Esophagus mucosa (tissue), 1 donor: ENCODE measurements around the gene TMTC2. TPM values are rescaled to one million over a fixed set of nuclear protein-coding genes. Genes with fewer than 3 reads are reported as not detected.
"Not testable (repeated sequence)": the region's sequence is repeated elsewhere in the genome, so short reads cannot be mapped to it uniquely, and the experiment has no call there.

ENCODE experiments used
- ATAC-seq: fragments of 200-7000 bp; cut with Tn5 transposase; one replicate; pipeline ENCODE4 v1.9.1; 2020
- total RNA-seq: library from RNA; stranded (reverse); gene quantifications from one replicate; pipeline ENCODE4 v1.2.4, GENCODE V29; 2023
- donor health status: DM: yes; HTN: yes; CAD: no.

TMTC2 gene
- total RNA-seq, 1 donor from 2014 or later = 17.5 TPM

DNA sequence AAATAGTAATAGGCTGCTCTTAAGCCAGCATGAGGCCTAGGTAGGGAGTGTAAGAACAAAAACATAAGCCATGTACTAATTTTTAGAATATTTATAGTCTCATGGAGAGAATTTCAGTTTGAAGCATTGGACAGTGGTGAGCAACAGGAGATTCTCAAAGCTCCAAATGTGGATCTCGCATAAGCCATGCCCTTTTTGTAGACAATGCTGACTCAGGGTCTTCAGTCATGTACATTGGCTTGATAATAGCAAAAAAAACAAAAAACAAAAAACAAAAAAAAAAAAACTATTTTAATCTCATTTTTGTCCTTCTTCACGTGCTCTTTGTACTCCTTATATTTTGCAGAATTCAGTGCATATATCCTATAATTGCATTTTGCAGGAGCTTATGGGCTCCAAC is 402.9 kb downstream of the TMTC2 start:
- ATAC-seq = no peak

DNA sequence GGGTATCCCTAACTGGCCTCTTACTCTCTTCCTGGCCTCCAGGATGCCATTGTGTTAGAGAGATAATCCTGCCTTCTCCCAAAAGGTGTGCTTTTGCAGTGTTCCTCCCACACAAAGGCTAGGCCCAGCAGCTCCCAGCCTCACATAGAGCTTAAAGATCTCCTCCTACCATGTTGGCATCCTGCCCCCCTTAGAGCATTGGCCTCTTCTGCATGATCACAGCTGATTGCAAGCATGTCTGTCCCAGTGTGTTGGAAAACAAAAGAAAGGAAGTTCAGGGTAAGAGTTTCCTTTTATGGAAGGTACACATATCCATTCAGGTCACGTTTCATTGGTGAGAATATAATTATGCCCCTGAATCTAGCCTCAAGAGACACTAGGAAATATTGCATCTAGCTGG is 405.4 kb downstream of the TMTC2 start:
- ATAC-seq = no peak

DNA sequence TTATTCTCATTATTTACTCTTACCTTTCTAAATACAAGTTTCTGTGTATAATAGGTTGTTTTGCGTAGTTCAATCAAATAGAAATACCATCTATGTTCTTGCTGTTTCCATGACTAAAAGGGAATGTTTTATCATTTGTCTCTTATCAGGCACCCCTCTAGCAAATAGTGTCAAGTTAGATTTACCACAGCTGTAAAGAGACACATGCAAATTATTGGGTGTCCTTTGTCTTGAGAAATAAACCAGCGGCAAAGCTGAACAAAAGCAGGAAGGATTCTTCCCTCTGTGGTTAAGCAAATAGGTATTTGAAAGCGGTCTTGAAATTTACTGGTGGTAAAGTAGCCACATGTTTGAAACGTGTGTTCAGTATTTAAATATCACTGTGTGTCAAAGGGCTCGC is 405.9 kb downstream of the TMTC2 start:
- ATAC-seq = no peak

DNA sequence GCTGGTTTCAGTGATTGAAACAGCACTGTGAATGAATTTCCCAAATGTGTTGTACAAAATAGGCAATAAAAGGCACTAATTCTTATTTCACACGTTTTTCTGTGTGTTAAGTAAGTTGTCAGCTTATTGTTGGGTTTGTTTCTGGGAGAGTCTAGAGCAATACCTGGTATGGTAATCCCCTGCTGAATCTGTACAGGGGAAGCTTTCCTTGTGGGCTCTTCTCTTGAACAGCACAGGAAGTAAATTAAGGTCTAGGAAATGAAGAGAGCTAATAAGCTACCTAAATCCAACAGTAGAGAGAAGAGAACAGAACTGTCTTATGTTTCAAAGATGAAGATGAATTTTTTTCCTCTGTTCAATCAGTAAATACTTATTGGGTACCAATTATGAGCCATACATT is 406.7 kb downstream of the TMTC2 start:
- no peak for ATAC-seq

DNA sequence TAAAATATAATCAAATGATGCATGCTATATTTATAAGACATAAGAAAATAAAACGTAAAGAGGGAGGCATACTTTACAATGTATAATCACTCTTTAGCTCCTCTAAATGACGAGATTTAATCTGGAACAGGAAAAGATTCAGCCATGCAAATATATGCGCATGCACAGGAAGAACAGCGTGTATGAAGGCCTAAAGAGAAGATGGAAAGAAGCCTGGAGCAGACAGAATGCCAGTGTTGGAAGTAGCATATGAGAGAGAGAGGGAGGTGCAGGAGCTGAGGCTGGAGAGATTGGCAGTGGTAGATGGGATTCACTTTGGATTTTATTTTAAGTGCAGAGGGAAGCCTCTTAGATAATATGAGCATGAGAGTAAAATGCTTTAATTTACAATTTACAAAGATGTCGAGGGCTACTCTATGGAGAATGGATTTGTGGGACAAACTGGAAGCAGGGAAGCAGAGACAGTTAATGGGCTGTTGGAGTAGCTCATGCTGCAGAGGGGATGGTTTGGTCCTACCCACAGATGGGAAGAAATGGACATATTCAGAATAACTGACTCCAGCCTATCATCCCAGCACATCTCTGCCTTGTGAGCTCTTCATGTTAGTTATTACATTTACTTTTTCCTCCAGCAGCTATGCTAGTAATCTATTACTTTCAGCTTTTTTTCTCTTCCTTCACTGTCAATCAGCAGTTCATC is 411.1 kb downstream of the TMTC2 start:
- ATAC-seq = no peak

DNA sequence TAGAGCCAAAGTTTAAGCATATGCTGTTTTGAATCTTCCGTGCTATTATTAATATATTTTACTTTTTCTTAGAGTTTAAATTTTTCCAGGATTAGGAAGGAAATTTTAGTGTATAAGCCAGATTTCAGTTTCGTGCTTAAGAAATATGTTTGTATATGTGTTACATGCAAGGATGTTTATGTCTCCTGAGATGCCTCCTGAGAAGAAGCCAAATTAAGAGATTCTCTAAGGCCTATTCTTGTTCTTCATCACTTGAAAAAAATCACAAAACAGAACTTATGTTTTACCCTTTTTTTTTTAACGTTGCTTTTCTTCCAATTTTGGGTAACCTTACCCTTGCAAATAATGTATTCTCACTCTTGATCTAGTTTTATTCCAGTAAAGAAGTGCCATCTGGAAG is 412.7 kb downstream of the TMTC2 start:
- no peak for ATAC-seq

DNA sequence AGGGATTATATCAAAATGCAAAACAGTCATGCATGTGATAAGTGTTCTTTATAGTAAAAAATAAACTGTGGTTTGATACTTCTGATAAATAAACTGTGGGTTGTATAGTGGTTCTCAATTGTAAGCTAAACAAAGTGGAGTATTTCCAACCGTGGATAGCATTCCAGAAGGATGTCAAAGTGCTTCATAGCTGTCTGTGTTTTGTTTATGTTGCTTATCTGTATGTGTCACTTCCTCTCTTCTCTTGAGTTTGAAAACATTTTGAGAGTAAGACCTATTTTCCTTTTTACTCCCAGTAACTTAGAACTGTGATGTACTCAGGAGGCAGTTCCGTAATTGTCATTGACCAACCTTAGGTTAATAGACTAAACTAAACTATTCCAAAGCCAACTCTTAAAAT is 415.8 kb downstream of the TMTC2 start:
- ATAC-seq = no peak

DNA sequence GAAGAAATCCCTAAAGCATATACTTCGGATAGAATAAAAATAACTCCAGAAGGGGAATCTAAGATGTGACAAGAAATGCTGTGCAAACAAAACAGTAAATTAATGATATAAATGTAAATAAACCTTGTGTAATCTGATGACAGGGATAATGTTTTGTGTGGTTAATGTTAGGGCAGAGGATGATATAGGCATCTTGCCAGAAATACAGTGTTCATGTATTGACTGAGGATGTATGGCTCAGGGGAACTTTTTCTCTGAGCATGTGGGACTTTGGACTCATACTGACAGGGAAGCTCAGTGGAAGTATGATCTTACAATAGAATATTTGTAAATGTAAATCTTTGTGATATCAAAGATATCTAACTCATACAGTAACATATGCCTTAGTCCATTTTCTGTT is 420.2 kb downstream of the TMTC2 start:
- no peak for ATAC-seq

DNA sequence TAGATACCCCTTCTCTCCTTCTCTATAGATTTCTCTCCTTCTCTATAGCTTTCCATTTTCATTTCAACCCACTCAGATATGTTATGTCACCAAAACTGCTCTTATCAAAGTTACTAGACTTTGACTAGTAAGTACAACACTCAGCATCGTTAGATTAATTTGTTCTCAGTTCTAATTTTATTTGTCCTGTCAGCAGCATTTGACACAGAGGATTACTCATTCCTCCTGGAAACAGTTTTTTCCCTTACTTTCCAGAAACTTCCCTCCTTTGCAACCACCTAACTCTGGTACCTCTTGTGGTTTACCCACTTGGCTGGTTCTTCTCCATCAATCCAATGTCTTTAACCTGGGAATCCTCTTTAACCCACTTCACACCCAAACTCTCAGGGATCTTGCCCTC is 423.7 kb downstream of the TMTC2 start:
- ATAC-seq = no peak

DNA sequence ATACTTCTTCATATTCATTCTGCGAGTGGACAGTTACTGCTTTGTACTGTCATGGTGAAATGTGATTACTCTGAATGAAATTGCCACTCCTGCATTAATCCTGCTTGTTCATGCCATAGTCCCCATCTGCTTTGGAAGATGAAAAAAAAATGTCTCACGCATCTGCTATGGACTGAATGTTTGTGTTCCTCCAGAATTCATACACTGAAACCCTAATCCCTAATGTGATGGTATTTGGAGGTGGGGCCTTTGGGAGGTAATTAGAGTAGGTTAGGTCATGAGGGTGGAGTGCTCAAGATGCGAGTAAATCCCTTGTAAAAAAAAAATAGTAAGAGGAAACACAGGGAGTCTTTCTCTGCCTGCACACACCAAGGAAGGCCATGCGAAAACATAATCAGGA is 427.2 kb downstream of the TMTC2 start:
- ATAC-seq = no peak

DNA sequence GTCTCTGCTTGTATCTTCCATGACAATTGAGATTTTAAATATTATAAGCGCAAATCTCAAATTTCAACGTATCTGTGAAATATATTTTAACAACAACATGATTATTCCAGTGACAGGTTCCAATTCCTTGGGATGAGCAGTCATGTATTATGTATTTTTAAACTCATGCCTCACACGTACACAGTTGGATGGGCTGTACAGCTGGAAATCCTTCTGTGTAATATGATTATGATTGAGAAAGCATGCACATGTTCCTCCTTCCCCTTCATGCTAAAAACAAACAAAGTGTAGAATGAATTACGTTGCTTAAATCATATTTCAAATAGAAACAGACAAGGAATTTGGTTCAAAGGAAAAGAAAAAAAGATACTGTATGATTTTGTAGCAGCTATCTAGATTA is 428.3 kb downstream of the TMTC2 start:
- no peak for ATAC-seq

DNA sequence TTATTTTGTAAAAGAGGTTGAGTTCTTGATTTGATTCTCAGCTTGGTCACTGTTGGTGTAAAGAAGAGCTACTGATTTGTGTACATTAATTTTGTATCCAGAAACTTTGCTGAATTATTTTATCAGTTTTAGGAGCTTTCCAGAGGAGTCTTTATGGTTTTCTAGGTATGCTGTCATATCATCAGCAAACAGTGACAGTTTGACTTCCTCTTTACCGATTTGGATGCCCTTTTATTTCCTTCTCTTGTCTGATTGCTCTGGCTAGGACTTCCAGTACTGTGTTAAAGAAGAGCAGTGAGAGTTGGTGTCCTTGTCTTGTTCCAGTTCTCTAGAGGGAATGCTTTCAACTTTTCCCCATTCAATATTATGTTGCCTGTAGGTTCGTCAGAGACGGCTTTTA is 431.2 kb downstream of the TMTC2 start:
- ATAC-seq = not testable (repeated sequence)

DNA sequence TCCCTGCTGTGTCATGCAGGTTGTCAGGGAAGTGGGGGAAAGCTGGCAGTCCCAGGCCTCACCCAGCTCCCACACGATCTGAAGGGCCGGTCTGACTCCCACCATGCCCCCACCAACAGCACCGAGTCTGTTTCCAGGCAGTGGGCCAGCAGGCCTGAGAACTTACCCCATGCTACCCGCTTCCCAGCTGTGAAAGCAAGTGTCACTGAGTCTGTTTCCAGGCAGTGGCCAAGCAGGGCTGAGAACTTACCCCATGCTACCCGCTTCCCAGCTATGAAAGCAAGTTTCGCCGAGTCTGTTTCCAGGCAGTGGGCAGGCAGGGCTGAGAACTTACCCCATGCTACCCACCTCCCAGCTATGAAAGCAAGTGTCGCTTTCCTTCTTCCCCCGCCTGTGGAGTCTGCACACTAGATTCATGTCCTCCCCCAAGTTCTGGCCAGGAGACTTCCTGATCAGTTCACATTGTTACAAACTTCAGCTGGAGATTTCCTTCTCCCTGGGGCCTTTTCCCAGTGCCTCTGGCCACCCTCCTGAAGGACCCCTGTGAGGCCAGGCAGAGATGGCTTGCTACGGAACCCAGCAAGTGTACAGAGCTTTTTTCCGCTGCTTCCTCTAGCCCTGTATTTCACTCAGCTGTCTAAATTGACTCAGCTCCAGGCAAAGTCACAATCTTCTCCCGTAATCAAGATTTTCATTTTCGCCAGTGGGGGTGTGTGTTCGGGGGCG is 435.4 kb downstream of the TMTC2 start:
- ATAC-seq = no peak

DNA sequence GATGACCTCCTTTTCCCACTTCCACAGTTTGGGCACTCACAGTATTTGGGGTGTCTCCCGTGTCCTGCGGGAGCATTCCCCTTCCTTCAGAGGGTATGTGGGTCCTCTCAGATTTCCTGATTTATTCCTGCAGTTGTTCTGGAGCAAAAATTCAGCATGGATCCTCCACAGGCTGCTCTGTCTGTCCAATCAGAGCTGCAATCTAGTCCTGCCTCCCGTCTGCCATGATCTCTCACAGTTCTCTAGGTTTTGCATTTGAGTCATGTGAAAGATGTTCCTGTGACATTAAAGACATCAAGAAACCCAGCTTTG is 435.9 kb downstream of the TMTC2 start:
- ATAC-seq = no peak

DNA sequence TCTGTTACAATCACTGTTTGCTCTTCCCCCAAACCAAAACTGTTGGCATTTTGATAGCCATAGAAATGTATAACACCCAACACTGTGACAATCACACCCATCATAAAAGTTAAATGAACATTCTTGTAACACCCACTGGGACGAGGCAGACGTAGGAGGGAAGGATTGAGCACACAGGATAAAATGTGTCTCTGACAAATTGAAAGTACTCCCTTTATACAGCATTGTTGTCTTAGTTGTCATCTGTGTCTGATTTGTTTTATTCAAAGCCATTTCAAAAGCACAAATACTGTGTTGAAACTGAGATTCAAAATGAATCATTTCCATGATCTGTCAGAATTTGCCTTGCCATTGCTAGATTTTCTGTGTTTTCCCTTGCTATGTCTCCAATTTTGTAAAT is 436.3 kb downstream of the TMTC2 start:
- ATAC-seq = no peak

DNA sequence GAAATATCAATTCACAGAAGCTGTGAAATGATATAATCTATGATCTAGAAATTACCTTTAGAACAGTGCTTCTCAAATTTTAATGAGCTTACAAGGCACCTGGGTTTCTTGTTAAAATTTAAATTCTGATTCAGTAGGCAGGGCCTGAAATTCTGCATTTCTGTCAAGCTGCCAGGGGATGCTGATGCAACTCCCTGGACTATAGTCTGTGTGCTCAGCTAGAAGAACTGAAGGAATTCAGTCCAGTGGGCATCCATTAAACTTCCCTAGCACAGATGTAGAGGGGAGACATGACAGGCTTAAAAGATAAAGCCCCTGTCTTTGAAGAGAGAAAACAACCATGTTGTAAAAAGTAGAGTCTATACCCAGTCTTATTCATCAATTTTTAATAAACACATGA is 441.8 kb downstream of the TMTC2 start:
- no peak for ATAC-seq

DNA sequence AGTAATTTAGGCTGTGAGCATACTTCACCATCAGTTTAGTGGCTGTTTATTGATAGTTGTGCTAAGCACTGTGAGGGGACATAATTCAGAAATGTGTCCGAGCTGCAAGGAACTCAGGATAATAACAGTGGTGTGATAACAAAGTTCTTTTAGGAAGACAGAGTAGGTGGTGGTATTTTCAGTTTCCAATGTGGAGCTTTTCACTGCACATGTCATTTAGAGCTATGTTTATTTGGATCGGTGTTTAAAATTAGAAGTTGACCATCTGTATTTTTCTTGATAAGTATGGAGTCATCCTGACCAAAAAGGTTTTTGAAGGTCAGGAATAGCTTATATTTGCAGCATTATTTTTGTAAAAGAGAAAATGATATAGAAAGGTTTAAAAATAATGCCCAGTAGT is 443.5 kb downstream of the TMTC2 start:
- no peak for ATAC-seq

DNA sequence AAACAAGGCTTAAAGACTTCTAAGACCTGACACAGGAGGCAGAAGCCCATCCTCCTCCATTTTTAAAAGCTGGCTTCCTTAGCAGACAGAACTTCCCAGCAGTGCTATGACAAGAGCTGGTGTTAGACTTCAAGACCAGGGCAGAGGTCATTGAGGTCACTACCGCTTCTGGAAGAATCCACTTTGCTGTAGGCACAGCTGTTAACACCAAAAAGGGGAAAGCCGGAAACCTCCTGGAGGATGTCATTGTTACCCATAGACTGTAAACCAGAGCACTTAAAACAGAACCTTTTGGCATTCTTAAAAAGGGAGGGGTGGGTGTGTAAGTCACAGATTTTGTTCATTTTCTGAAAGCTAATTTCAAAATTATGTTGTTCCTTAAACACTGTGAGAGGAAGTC is 445.7 kb downstream of the TMTC2 start:
- ATAC-seq = no peak

DNA sequence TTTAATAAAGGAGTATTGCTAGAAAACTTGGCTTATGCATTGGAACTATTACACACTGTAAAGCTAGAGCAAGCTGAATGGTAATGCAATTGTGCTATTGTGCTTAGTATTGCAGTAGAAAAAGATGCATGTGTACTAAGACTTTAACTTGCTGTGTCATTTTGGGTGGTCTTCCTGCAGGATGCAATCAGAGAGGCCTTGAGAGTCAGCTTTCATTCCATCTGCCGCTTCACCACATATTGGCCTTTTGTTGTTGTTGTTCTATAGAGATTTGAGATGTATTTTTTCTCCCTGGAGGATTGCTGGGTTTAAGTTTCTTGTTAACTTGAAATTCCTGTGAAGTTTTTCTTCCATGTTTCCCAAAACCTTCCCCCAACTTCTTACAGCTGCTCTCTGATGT is 449.7 kb downstream of the TMTC2 start:
- no peak for ATAC-seq

DNA sequence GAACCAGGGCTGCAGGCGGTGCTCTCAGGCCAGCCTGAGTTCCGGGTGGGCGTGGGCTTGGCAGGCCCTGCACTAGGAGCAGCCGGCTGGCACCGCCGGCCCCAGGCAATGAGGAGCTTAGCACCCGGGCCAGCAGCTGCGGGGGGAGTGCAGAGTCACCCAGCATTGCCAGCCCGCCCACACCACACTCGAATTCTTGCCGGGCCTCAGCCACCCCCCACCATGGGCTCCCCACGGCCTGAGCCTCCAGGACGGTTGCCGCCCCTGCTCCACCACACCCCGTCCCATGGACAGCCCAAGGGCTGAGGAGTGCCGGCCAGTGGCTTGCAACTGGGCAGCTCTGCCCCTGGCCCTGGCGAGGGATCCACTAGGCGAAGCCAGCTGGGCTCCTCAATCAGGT is 453.4 kb downstream of the TMTC2 start:
- ATAC-seq = no peak

DNA sequence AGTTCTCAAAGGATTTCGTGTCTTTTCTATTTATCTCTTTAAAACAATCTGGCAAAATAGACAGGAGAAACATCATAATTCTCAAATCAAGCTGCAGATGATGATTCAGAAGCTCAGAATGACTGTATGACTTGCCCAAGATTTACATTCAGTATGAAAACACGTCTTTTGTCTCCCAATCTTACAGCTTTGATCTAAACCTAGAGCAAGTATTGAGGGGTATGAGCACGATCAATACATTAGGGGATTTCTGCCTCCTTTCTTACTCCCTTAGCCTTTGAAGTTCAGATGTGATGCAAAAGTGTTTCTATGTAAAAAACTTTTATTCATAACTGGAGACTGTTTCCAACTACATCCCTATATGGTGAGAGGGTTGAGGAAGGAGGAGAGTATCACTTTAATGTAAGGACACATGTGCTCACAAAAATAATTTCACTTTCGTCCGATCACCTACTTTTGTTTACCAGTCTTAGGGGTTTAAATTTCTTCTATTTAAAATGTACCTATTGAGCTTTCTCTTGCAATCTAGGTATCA is 454.8 kb downstream of the TMTC2 start:
- ATAC-seq = no peak

DNA sequence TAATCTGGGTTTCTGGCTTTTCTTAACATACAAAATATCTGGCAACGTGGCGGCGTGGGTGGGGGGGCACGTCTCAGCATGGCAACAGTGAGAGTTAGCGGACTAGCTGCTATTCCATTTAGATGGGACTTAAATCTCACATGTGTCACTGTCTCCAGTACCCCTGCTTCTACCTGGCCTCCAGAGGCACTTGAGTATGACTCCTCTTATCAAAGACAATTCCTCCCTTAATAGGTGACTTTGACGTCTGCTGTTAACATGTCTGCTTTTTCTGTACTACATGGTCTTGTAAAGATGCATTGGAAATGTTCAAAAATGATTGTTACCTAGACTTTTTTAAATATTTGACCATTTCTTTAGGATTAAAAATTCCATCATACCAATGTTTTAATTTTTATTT is 456.2 kb downstream of the TMTC2 start:
- ATAC-seq = no peak

DNA sequence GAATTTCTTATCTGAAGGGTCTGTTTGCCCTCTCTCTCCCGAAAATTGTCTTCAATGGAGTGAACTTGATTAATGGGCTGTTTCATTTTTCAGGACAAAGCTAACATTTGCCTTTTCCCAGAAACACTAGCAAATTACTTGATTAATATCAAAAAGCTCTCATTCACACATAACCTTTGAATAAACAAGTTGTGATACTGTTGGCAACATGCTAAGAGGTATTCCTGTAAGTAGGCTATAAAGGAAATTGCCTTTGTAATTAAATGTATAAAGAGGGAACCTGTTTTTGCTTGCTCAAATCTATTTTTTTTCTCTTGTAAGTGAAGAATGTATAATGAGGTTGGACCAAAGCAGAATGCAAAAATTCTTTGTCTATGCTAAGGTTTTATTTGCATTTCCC is 457.2 kb downstream of the TMTC2 start:
- ATAC-seq = no peak

DNA sequence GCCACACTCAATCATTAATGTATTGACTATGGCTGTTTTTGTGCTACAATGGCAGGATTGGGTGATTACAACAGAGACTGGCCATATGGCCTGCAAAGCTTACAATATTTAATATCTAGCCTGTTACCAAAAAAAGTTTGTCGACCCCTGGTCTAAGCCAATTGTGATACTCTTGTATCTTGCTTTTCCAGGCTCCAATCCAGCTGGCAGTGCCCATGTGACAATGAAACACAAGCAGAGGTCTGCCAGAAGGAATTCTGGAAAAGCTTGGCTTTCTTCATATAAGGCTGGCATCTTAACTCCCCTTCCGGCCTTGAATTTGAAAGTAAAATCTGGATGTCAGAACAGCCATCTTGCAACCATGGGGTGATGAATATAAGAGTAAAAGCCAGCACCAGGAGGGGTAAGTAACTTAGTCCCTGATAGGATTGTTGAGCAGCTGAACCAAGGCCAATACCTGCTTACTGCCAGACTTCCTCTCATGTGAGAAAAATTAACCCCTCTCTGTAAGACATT is 458.7 kb downstream of the TMTC2 start:
- ATAC-seq = no peak
